ENCODE results near the gene SLC22A1. TPM values are rescaled to one million over a fixed set of nuclear protein-coding genes. Genes with fewer than 3 reads are reported as not detected.
A peak's percentile ranks its signal among the peaks of the same experiment; 100 is the strongest.
"Not testable (repeated sequence)": the region's sequence is repeated elsewhere in the genome, so short reads cannot be mapped to it uniquely, and the experiment has no call there.

The SLC22A1 gene
- total RNA-seq, 4 donors from 2014 or later, result 0.26 to 0.52 (median 0.33) TPM; not detected in 1

DNA sequence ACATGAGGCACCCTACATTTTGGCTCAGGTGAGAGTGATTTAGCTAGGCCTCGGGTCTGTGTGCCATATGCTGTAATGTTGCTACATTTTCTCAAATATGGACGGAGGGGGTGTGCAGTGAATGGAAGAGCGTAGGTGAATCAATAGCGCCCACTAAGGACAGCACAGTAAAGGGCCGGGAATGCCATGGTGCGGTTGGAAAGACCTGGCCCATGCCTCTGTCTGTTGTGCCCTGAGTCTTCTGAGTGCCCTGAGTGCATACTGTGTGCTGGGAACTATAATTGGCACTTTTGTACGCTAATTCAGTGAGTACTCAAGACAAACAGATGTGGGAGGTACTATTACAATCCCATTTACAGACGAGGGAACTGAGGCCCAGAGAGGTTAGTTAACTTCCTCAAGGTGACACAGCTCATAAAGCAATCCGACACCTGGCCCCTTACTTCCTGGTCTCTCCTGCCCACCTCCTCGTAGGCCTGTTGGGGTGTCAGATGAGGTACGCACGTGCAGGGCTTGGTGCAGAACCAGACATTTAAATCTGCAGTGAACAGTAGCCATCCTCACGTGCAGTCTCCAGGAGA lies 17.3 kb downstream of the SLC22A1 start:
- intact Hi-C loops (cut with DNase I), result loop anchor here (2.0 kb wide), 1 partner anchor 316 kb away; no protein-coding TSS in a partner anchor
- Histone ChIP-seq H3K9me3 (no peaks in the 10 kb centered on the region), H3K36me3 (no peaks in the 10 kb centered on the region), H3K4me1 (peaks cover 4 to 47% (median 35%) of the 10 kb centered on the region in 4 donors), H3K27me3 (no peaks in the 10 kb centered on the region), H3K4me3 (no peak overlapping the region), H3K27ac (replicated peaks in 1 of 4) (peak overlapping the region; percentile 6 to 63 (median 52))
- WGBS, result 71% methylated on average over 13 of the region's 13 CpGs
- TF ChIP-seq POLR2AphosphoS5 (IDR thresholded peaks at IDR 0.05) (no peak), EP300 (IDR thresholded peaks at IDR 0.05) (no peak), POLR2A (IDR thresholded peaks at IDR 0.05; ENCODE audit: low read depth) (no peak)
- TF ChIP-seq, protein P1, sequence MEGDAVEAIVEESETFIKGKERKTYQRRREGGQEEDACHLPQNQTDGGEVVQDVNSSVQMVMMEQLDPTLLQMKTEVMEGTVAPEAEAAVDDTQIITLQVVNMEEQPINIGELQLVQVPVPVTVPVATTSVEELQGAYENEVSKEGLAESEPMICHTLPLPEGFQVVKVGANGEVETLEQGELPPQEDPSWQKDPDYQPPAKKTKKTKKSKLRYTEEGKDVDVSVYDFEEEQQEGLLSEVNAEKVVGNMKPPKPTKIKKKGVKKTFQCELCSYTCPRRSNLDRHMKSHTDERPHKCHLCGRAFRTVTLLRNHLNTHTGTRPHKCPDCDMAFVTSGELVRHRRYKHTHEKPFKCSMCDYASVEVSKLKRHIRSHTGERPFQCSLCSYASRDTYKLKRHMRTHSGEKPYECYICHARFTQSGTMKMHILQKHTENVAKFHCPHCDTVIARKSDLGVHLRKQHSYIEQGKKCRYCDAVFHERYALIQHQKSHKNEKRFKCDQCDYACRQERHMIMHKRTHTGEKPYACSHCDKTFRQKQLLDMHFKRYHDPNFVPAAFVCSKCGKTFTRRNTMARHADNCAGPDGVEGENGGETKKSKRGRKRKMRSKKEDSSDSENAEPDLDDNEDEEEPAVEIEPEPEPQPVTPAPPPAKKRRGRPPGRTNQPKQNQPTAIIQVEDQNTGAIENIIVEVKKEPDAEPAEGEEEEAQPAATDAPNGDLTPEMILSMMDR (IDR thresholded peaks at IDR 0.05), result no peak
- DNase-seq (ENCODE audit: extremely low spot score), result peak; percentile 24

DNA sequence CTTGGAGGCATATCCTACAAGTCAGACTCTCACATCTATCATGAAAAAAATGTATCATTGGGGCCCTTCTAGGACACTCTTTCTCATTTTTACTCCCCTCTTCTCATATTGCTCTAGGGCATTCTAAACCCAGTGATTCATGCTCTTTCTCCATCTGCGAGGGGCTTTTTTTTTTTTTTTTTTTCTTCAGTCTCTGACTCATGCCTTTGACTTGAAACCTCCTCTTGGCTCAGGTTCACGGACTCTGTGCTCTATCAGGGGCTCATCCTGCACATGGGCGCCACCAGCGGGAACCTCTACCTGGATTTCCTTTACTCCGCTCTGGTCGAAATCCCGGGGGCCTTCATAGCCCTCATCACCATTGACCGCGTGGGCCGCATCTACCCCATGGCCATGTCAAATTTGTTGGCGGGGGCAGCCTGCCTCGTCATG lies 17.8 kb downstream of the SLC22A1 start:
- WGBS, result 83% methylated on average over 12 of the region's 12 CpGs
- H3K27ac ChIP-seq (replicated peaks in 1 of 4), result peak overlapping the region in 2 of 4 donors; percentile 63 to 80
- H3K4me1 ChIP-seq, result peaks cover 4 to 47% (median 35%) of the 10 kb centered on the region in 4 donors

DNA sequence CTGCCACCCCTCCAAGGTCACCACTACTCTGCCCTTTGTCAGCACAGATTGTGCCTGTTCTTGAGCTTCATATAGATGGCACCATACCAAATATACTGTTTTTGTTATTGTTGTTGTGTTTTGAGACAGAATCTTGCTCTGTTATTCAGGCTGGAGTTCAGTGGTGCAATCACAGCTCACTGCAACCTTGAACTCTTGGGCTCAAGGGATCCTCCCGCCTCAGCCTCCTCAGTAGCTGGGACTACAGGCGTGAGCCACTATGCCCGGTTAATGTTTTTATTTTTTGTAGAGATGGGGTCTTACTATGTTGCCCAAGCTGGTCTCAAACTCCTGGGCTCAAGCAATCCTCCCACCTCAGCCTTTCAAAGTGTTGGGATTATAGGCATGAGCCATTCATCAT lies 18.9 kb downstream of the SLC22A1 start:
- intact Hi-C loops (cut with DNase I); H3K9me3 ChIP-seq; H3K27me3 ChIP-seq; H3K4me3 ChIP-seq; H3K36me3 ChIP-seq: not testable (repeated sequence)
- Histone ChIP-seq H3K4me1 (peaks cover 4 to 47% (median 35%) of the 10 kb centered on the region in 4 donors), H3K27ac (replicated peaks in 1 of 4) (peak overlapping the region; percentile 73 to 80 (median 78))
- peak; percentile 77 for DNase-seq (ENCODE audit: extremely low spot score)
- WGBS, result 94% methylated on average over 3 of the region's 3 CpGs

More for the DNA sequence above, 17.8 kb downstream of the SLC22A1 start:
- H3K27me3 ChIP-seq, result no peaks in the 10 kb centered on the region
- no peaks in the 10 kb centered on the region for H3K9me3 ChIP-seq
- no peaks in the 10 kb centered on the region for H3K36me3 ChIP-seq
- no peak for TF ChIP-seq POLR2A (IDR thresholded peaks at IDR 0.05; ENCODE audit: low read depth)
- TF ChIP-seq EP300 (IDR thresholded peaks at IDR 0.05), result no peak
- TF ChIP-seq, protein P1 (IDR thresholded peaks at IDR 0.05), result no peak
- peak in 1 of 2 donors; percentile 35 for TF ChIP-seq POLR2AphosphoS5 (IDR thresholded peaks at IDR 0.05)
- peak; percentile 74 for DNase-seq (ENCODE audit: extremely low spot score)
- intact Hi-C loops (cut with DNase I), result loop anchor here (2.0 kb wide), 1 partner anchor 315 kb away; no protein-coding TSS in a partner anchor
- H3K4me3 ChIP-seq, result no peak overlapping the region

DNA sequence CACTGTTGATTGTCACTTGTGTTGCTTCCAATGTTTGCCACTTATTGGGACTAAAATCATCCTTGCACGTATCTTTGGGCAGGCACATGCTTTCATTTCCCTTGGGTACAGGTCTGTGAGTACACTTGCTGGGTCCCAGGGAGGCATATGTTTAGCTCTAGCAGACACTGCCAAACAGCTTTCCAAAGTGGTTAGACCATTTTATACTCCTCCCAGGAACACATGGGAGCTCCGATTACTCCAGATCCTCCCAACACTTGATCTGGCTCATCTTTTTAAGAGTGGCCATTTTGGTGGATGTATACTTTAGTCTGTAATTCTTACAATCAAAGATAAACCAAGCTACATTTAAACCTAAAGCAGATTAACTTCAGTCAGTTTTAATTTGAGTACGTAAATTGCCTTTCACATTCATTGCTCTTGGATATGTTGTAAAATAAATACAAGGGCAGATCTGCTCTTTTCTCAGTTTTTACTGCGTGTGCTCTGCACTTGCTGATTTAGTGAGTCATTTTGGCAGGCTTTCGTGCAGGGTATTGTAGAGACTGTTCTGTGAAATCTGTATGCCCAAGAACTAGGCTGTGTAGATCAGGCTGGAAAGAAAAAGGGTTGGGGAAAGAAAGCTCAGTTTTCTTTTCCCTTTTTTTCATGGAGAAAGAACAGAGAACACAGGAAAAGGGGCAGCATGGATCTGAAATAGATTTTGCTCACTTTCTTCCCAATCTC lies 19.5 kb downstream of the SLC22A1 start:
- DNase-seq (ENCODE audit: extremely low spot score), result peak; percentile 89
- intact Hi-C loops (cut with DNase I), result no loop called here

DNA sequence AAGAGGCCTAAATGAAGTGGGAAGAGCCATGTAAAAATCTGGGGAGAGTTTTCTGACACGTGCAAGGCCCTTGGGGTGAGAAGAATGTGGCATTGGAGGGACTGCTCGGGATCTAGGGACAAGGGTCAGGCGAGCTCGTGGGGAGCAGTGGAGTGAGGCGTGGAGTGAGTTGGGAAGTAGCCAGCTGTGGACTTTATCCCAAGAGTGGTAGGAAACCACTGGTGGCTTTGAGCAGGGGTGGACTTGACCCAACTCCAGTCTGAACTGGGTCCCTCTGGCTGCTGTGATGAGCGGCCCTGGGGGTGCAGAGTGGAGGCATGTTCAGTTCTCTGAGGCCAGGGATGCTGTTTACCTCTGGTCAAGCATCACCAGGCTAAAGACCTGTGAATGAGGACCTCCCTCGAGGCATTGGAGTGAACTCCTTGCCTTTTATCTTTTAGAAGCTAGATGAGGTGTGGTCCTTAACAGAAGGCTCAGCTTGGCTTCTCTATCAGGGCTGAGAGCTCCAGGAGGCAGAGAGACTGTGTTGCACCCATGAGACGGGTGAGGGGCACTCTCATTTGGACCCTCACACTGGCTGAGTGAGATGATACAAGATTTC lies 20.6 kb downstream of the SLC22A1 start:
- Histone ChIP-seq H3K4me3 (no peak overlapping the region), H3K27ac (replicated peaks in 1 of 4) (peak overlapping the region; percentile 73 to 80 (median 78)), H3K27me3 (no peaks in the 10 kb centered on the region), H3K4me1 (peaks cover 6 to 61% (median 46%) of the 10 kb centered on the region in 4 donors), H3K9me3 (no peaks in the 10 kb centered on the region), H3K36me3 (no peaks in the 10 kb centered on the region)
- peak; percentile 57 for DNase-seq (ENCODE audit: extremely low spot score)
- TF ChIP-seq POLR2A (IDR thresholded peaks at IDR 0.05; ENCODE audit: low read depth), result no peak
- no peak for TF ChIP-seq EP300 (IDR thresholded peaks at IDR 0.05)
- TF ChIP-seq, protein P1 (IDR thresholded peaks at IDR 0.05), result no peak
- TF ChIP-seq POLR2AphosphoS5 (IDR thresholded peaks at IDR 0.05), result no peak
- intact Hi-C loops (cut with DNase I), result no loop called here
- WGBS, result 78% methylated on average over 7 of the region's 8 CpGs

More for the DNA sequence above, 19.5 kb downstream of the SLC22A1 start:
- H3K27me3 ChIP-seq, result no peaks in the 10 kb centered on the region
- TF ChIP-seq EP300 (IDR thresholded peaks at IDR 0.05), result no peak
- peak in 1 of 2 donors; percentile 31 for TF ChIP-seq POLR2AphosphoS5 (IDR thresholded peaks at IDR 0.05)
- H3K36me3 ChIP-seq, result no peaks in the 10 kb centered on the region
- 34% methylated on average over 5 of the region's 5 CpGs for WGBS
- peak overlapping the region; percentile 73 to 80 (median 78) for H3K27ac ChIP-seq (replicated peaks in 1 of 4)
- no peak overlapping the region for H3K4me3 ChIP-seq
- H3K9me3 ChIP-seq, result no peaks in the 10 kb centered on the region
- peaks cover 4 to 50% (median 37%) of the 10 kb centered on the region in 4 donors for H3K4me1 ChIP-seq
